ENCODE measurements around the gene TMOD3.
"Not testable (repeated sequence)": the region's sequence is repeated elsewhere in the genome, so short reads cannot be mapped to it uniquely, and the experiment has no call there.

Gene TMOD3

DNA sequence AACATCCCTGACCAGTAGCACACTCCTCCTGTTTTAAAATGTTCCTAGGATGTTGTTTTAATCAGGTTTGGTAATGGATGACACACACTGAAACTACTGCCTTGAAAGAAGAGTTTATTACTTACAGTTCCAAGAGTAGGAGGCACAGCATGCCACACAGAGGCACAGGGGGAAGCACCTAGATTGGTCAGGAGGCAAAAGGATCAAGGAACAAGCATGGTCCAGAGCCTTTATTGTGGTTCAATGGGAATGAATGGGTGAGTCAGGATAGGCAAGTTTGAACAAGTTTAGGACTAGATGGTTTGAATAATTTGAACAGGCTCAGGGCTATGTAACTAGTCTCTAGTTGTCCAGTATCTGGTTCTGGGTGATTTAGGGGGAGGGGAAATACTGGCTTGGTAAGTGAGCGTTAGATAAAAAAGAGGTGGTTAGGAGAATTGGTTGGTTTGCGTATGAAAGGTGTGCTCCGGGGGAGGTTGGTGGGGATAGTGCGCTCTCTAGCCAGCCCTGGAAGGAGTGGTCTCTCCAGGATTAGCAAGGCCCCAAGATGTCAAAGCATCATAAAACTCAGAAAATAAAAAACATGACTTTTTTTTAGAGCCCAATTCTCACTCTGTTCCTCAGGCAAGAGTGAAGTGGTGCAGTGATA lies 35.1 kb downstream of the TMOD3 start:
- no peak for DNase-seq (ENCODE audit: low read depth)

DNA sequence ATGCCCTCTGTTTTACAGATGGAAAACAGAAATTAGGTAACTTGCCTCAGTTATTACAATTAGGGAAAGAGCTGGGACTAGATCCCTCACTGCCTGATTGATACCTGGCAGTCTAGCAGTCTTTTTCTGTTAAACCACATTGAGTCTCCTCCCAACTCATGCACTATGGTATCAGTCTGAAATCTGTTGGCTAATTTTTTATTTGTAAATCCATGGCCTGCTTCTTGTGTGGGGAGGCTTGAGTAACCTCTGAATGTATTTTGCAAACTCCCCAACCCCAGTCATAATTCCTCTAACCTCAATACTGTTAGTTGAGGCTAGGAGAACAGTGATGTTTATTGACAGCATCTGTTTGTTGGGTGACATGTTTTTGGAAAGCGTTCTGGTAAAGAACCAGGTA lies 35.9 kb downstream of the TMOD3 start:
- no peak for DNase-seq (ENCODE audit: low read depth)

DNA sequence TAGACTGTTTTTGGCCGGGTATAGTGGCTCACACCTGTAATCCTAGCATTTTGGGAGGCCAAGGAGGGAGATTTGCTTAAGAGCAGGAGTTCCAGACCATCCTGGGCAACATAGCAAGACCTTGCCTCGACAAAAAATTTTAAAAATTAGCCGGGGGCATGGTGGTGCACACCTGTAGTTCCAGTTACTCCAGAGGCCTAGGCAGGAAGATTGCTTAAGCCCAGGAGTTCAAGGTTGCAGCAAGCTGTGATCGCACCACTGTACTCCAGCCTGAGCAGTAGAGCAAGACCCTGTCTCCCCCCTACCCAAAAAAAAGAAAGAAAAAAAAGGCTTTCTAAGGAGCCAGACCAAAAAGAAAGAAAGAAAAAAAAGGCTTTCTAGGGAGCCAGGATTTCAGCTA lies 36.7 kb downstream of the TMOD3 start:
- no peak for DNase-seq (ENCODE audit: low read depth)

DNA sequence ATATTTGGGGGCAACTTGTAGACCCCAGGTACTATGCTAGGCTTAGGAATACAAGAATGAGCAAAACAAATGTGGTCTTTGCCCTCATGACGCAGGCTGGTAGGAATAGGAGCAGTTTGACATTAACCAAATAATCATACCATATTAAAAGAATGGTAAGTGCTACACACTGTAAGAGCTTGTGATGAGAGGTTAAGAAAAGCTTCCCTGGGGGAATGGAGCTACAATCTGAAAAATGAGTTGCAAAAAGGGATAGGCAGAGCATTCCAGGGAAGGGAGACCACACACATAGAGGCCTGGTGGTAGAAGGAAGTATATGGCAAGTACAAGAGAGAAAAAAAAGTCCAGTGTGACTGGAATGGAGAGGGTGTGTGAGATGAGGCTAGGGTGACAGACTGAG lies 37.3 kb downstream of the TMOD3 start:
- no peak for DNase-seq (ENCODE audit: low read depth)

DNA sequence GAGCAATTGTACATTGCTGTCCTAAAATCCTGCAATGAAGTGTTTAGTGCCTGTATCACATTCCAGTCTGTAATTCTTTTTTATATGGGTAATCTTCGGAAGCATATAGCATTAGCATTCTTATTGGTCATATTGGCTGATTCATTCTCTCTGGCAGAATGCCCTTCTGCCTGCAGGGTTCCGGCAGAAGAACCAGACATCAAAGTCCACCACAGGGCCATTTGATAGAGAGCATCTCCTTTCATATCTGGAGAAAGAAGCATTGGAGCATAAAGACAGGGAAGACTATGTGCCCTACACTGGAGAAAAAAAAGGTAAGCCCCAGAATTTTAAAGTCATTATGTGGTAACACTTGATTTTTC lies 39.6 kb downstream of the TMOD3 start:
- DNase-seq (ENCODE audit: low read depth) = no peak

DNA sequence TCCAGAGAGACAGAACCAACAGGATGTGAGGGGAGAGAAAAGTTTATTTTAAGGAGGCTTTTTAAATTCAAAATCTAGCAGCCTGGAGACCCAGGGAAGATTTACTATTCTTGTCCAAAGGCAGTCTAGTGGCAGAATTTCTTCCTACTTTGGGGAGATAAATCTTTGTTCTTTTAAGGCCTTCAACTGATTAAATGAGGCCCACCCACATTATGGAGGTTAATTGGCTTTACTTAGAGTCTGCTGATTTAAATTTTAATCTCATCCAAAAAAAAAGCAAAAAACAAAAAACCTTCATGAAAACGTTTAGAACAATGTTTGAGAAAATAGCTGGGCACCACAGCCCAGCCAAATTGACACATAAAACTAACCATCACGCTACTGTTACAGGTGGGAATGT lies 41.3 kb downstream of the TMOD3 start:
- no peak for DNase-seq (ENCODE audit: low read depth)

DNA sequence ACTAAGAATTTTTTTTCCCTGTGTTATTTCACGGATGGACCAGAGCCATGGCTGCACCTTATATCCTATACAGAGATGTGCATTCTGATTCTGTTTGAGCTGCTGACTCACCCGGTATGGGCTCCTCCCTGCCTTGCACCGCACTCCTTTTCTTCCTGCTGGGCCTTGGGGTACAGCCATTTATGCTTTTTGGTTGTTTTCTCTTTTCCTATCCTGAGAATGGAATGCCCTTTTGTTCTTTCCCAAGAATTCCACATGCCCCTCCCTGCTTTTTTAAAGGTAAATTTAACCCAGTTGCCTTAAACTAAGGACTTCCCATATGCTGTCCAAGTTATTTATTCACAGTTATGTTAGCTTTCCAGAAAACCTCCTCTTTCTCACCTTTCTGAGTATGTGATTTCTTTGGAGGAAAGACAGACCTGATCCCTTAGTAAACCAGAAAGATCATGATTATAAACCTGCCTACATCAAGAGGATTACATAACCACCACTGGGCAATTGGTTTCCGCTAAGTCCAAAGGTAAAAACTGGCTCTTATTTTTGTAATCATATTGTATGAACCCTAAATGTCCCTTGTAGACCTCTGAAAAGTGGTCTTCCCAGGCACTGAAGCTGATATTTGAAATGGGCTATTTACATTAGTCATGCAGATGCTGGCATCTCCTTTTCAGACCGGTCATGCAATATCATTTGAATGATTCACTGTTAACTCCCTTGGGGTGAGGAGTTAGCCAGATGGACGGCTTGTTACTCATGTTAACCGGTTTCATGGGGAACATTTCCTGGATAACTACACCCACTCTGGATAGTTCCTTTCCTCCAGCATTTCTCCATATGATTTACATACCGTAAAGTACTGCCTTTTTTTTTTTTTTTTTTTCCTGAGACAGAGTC lies 45.5 kb downstream of the TMOD3 start:
- no peak for DNase-seq (ENCODE audit: low read depth)

DNA sequence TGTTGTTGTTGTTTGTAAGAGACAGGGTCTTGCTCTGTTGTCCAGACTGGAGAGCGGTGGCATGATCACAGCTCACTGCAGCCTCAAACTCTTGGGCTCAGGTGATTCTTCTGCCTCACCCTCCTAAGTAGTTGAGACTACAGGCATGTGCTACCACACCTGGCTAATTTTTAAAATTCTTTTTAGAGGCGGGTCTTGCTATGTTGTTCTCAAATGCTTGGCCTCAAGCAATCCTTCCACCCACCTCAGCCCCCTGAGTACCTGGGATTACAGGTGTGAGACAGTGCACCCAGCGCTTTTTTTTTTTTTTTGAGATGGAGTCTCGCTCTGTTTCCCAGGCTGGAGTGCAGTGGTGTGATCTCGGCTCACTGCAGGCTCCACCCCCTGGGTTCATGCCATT lies 46.7 kb downstream of the TMOD3 start:
- no peak for DNase-seq (ENCODE audit: low read depth)

DNA sequence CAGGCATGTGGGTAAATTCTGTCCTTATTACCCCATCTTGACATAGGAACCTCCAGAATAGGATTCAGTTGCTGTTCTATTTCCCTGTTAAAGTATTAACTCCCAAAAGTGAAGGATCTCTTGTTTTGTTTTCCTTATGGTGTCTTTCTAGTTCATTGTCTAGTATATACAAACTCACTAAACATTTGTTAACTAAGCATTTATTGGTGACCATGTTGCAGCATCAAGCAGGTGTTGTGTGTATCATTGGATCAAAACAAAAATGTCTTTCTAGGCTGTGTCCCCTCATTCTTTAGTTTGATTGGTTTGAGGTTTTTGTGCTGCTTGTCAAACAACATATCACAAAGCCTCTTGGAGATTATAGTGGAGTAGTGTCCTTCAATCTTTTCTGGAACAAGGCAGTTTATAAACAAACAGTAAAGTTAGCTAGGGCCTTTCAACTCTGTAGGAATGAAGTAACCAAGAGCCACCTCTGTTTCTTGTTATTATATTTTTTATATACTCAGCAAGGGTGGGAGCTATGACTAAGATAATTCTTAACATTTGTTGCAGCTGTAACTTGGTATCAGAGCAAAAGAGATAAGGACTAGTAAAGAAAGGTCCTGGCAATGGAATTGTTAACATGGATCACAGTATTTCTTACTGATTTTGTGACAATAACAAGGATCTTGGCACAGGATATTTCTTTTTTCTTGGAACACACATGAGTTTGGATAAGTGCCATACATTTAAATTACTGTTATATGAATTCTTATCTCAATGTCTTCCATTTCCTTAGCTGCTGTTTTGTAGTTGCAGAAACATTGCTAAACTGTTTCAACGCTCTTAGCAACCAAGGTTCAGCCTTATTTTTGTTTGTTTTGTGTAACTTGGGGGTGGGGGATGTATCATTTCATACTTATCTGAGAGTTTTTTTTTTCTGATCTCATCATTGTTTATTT lies 49.3 kb downstream of the TMOD3 start:
- no peak for DNase-seq (ENCODE audit: low read depth)

DNA sequence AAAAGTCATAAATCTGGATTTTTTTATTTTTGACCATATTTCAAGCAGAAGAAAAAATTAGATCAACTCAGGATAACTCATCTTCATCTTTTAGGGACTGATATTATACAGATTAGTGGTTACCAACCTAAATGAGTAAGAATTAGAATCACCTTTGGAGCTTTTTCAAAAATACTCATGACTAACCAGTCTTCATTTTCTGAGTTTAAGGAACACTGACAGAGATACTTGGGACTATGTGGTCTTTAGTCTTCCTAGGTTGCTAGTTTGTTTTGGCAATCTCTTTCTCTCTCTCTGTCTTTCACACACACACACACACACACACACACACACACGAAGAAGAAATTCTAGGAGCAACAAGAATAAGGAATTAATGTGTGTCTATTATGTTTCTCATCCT lies 50.1 kb downstream of the TMOD3 start:
- DNase-seq (ENCODE audit: low read depth) = no peak

DNA sequence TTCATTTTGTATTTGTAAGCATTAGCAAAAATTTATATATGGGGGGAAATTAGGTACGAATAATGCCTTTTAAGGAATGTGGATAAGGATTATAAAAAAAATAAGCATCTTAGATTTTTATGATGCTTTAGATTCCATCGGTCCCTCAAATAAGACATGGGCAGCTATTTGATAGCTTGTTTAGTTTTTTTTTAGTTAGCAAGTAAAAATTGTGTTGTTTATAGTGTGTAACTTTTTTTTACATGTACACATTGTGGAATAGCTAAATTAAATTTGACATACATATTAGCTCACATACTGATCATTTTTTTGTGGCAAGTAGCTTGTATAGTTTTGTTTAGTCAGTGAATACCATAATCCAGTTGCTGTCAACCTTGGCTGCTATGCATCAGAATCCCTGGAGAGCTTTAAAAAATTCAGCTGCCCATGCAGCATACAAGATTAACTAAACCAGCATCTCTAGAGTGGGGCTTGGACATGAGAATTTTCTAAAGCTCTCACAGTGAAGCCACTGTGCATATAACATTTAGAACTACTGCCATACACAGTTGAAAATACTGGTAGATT lies 53.9 kb downstream of the TMOD3 start:
- no peak for DNase-seq (ENCODE audit: low read depth)

DNA sequence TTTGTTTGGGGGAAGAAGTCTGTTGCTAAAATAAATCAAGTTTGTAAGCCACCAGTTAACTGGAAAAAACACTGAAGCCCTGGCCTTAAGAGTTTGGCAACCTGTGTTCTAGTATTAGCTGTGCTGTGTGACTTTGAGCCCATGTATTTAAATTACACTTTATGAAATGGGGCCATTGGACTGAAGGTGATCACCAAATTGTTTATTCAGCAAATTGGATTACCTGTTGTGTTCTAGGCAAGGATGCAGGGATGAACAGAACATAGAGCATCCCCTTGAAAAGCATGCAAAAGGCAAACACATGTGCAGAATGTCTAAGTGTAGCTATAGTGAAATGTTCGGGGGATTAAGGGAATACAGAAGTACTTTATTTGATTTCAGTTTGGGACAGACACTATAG lies 54.6 kb downstream of the TMOD3 start:
- DNase-seq (ENCODE audit: low read depth) = no peak

DNA sequence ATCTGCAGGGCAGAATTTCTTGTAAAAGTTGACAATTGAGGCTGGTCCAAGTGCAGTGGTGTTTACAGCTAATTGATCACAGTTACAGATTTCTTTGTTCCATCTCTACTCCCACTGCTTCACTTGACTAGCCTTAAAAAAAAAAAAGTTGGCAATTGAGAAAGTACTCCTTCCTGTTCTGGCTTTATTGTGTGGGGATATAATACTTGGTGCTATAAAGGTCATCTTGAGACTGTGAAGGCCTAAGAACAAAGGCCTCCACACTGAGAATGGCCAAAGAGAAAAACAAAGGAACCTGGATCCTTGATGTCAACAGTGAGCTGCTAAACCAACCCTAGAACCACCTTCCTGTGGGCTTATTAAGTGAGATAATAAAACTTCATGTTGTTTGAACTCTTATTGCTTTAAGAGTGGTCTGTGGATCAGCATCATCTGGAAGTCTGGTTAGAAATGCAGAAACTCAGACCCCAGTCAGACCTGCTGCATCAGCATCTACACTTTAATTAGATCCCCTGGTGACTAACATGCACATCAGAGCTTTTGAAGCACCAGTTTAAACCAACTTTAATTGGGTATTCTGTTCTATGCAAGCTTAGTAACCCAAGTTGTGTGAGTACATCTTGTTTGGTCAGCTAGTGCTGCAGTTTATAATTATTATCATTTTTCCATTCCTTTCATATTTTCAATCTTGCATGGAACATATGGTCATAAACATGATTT lies 55.2 kb downstream of the TMOD3 start:
- no peak for DNase-seq (ENCODE audit: low read depth)

DNA sequence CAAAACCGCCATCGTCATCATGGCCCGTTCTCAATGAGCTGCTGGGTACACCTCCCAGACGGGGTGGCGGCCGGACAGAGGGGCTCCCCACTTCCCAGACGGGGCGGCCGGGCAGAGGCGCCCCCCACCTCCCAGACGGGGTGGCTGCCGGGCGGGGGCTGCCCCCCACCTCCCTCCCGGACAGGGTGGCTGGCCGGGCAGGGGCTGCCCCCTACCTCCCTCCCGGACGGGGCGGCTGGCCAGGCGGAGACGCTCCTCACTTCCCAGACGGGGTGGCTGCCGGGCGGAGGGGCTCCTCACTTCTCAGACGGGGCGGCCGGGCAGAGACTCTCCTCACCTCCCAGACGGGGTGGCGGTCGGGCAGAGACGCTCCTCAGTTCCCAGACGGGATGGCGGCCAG lies 56.3 kb downstream of the TMOD3 start:
- DNase-seq (ENCODE audit: low read depth) = not testable (repeated sequence)

DNA sequence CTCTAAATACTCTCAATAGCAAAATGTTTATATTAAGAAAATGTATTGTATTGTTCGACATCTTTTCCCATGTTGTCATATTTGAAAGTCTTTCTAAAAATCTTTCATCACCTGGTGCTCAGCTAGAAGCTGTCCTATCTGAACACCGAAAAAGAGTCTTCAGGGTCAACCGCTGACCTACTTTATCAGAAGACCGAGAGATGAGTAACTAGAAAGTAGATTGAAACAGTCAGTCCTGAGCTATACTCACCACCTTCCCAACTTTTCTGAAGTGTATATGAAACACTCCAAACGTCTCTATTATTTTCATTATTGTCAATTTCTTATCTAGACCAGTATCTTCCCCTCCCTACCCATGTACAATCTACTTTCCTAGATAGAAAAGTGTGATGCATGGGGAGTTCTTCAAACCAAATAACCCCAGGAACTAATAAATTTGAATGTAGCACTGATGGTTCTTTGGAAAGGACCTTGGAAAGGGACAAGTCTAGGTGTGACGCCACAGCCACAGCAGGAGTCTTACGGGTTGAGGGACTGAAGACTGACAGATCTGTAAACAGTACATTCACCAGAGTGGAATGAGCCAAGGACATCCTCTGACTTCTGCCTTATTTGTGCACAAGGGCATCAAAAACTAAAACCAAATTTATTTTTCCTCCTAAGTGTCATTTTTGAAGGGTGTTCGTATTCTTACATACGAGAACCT lies 58.6 kb downstream of the TMOD3 start:
- DNase-seq (ENCODE audit: low read depth) = no peak

DNA sequence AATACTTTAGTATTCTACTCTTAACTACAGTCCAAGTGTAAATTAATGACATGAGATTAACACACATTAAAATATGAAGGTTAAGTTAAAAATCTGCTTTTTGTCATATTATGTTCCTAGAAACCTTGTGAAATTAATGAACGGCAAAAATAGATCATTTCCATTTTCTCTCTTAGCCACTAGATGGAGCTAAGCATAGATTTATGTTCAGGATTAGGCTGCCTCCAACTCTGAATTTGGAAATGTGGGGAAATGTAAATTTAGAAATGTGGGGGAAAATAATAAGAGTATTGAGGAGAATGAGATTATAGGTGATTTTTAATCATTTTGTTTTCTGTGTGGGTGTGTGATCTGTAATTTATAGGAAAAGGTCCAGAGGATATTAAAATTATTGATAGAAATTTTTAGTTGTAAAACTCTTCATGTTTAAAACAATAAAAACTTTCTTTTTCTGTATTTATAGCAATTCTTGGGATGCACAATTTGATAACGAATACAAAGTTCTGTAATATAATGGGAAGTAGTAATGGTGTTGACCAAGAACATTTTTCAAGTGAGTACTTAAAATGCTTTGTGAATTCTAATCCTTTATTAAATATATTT lies 59.2 kb downstream of the TMOD3 start:
- DNase-seq (ENCODE audit: low read depth) = no peak

DNA sequence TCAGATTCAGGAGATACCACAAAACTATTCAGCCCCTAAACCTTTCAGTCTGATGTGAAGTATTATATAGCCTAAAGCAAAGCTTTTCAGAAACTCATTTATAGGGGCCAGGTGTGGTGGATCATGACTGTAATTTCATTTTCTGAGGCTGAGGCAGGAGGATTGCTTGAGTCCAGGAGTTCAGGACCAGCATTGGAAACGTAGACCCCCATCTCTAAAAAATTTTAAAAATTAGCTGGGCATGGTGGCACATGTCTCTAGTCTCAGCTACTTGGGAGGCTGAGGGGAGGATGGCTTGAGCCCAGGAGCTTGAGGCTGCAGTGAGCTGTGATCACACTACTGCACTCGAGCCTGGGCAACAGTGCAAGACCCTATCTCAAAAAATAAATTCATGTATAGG lies 60.0 kb downstream of the TMOD3 start:
- DNase-seq (ENCODE audit: low read depth) = no peak

DNA sequence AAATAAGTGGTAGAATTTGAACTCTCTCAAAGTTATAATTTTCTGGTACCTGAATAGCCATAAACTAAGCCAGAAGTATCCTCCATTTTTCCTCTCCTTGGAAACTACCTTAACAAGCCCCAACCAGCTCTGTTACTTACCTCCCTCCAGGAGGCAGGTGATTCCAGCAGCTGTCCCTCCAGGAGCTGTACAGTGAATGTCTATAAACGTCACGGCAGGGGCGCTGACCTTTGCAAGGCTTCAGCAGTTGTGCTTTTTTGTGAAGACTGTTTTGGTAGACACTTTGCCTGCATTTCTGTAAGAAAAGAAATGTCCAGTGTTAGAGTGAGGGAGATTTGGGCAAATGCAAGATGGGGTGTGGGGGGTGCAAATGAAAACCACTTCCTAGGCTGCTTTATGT lies 75.0 kb downstream of the TMOD3 start:
- DNase-seq (ENCODE audit: low read depth) = no peak

DNA sequence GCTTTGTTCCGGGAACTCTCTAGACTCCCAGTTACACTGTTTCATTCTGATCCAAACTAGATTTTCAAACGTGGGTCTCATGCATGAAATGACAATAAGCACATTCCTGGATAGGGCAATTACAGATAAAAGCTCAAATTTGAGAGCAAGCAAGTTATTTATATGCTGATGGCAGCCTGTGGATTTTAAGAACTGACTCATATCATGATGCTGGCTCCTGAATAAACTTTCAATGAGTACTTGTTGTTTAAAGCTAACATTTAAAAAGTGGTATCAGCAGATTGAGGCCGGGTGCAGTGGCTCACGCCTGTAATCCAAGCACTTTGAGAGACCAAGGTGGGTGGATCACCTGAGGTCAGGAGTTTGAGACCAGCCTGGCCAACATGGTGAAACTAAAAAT lies 75.5 kb downstream of the TMOD3 start:
- DNase-seq (ENCODE audit: low read depth) = no peak

DNA sequence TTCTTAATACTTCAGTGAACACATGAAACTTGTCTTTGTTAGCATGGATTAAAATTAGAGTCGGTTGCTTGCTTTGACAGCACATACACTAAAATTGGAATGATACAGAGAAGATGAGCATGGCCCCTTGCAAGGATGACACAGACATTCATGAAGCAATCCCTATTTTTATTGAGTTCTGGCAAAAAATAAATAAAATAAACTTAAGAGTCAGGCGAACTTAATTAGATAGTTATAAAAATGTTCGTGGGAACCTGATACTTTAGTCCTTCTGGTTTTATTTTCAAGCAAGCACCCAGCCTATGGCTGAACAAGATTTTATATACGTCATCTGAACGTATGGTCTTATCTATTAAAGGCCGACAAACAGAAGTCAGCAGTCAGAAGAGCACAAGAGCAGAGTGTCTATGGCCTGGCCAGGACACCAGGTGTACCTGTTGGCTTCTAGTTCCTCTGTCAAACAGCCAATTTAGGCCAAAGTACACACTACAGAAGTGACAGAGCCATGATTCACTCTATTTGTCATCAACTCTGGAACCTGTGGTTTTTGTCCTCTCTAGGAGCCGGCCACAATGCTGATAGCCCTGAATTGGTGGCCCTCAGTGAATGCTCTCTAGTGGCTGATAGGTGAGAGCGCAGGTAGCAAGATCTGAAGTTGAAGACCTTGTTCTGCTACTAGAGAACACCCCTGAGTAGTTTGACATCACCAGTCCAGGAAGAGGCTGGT lies 77.8 kb downstream of the TMOD3 start:
- DNase-seq (ENCODE audit: low read depth) = no peak
